Cortex of kidney (tissue), 1 donor: Measurements from ENCODE around the gene C5orf47.

Experiments
- DNase-seq: peaks from one replicate; lab custom pipeline; 2025; lab: John Stamatoyannopoulos, UW

Gene C5orf47, protein sequence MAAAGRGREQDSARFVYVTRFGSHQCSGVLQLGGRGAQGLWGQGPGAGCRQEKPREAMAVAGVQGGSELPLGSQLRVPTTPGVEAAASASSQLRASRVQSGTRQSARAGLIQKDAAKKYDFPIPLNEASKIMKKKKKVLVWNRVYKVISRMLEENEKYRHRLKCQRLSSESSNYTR

DNA sequence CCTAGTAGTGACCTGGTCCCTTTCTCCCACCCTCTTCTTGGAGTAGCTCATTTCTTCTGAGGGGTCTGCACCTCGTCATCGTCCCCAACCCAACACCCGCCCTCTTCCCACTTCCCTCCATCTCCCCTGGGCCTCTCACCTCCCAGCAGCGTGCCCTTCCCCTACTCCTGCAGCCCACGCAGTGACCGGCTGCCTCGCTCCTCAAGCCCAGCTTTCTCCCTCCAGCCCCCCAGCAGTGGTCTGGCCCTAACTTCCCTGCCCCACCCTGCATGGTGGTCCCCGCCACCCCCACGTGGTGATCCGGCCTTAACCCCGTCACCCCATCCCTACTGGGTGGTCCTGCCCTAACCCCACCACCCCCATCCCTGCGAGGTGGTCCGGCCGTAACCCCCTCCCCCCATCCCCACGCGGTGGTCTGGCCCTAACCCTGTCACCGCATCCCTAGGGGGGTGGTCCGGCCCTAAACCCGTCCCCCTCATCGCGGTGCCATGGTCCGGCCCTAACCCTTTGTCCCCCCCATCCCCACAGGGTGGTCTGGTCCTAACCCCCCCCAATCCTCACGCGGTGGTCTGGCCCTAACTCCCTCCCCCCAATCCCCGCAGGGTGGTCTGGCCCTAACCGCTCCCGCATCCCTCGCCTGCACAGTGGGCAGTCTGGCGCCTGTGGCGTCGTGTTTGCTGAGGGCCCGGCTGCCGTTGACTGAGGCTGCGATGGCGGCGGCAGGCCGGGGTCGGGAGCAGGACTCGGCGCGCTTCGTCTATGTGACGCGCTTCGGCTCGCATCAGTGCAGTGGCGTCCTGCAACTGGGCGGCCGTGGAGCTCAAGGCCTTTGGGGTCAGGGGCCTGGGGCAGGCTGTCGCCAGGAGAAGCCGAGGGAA is at the start of gene C5orf47:
C5orf47 (plus strand) TSS at position 617 of the 878 bp plus-strand sequence; CDS start at position 711, 94 bp downstream.
- no peak for DNase-seq

DNA sequence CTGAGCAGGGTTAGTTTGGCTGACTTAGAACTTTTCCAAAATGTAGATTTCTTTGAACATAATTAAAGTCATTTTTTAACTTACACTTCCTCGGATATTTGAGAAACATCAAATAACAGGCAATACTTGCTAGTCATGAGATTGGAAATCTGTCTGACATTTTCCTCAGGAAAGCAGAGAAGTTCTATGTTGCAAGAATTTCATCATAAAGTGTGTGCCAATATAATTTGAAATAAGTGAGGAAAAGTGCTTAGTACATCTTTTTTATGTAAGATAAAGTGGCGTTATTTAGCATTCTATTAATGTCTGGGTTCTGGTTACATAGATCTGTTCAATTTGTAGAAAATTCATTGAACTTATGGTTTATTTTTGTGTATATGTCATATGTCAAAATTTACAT is 48.7 kb upstream of the C5orf47 start:
- DNase-seq = no peak

DNA sequence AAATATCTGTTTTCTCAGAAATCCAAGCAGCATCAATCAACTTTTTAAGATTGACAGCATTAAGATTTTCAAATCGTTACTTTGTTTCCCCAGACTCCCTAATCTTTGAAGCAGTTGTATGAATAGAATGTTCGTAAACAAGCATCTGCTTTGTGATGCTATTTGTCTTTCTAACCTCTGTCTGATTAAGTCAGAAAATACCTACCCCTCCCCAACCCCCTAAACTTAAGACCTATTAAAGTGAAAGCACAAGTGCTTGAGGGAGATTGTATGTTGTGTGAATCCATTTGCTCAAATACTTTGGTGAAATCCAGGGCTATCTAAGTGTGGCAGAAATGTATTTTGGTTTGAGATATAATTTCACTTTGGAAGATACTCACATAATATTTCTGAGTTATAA is 47.9 kb upstream of the C5orf47 start:
- DNase-seq = no peak

DNA sequence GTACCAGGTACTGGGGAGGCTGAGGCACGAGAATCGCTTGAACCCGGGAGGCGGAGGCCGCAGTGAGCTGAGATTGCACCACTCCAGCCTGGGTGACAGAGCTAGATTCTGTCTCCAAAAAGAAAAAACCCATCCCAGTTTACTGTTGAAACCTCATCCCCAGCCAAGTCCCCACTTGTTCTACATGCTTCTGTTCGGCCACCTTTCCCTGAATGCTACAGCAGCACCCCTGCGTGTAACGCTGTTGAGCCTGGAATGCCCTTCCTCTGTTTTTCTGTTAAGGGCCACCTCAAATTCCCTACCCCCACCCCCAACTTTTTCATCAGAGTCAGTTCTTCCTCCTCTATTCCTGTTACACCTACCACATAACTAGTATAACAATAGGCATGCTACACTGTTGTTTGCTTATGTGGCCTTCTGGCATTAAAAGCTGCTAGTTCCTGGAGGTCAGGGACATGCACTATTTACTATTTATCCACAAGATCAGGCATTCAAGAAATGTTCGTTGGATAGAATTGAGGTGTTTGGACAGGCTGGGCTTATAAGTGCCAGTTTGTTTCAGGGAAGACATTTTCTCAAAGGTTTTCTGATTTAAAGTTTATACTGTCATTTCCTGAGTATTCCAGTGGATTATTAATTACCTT is 47.1 kb upstream of the C5orf47 start:
- DNase-seq = no peak

DNA sequence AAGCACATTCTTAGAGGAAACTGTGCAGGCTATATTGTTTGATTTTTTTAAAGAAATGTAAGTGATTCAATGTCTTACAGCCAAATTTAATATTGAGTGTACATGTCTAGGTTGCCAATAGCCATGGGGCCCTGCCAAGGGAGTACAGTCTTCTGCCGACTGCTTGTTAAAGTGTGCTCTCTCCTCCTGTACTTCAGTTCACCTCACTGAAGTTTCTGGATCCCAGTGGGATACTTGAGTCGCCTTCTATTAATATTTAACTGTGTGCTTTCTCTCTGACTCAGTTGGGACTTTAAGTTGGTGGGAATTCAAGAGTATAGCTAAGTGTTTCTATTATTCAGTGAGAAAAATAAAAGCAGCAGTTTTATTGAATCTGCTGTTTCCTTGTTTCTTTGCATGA is 44.5 kb upstream of the C5orf47 start:
- no peak for DNase-seq

DNA sequence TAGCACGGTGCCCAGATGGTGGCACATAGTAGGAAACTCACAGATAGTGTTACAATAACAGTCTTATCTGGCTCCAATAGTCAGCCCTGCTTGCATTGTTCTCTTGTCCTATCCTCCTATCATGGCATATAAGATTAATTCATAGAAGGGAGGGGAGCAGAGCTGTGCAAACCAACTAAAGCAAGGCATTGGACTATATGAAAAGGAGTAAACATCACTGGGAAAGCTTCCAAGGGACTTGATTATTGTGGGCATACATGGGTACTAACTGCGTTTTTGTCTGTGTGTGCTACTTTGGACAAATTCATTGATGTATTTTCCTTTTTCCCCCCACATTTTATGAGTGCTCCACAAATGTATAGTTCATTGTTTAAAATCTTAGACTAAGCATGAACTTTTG is 43.8 kb upstream of the C5orf47 start:
- no peak for DNase-seq

DNA sequence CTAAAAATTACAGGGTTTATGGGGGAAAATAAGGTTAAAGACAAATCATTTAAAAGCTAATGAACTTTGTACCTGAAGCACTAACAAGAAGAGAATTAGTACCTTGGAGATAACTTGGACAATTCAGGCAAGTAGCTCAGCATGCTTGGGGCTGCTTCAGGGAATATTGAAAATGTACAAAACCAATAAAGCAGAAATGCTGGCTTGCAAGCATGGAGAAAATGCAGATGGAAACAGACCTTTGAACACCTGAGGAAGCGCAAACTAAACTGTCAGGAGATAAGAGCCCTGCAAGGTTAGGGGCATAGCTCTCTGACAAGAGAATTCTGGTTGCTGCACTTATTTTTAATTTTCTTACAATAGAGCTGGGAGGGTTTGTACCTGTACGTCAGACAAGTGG is 42.6 kb upstream of the C5orf47 start:
- no peak for DNase-seq

DNA sequence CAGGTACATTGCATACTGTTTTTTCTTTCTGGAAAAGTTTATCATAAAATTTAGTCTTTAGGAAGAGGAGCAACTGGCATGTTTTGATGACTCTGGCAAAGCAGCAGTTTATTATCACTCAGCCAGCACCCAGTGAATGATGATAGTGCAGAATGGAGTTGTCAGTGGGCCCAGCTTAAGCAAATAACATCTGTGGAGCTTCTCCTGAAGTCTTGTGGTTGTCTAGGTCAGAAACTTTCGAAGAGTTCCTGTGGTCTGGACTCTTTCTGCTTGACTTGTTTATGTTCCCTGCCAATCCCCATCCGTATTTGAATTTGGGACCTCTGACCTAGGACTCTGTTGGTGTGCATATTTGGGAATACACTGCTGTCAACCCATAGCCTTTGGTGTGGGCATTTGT is 38.1 kb upstream of the C5orf47 start:
- no peak for DNase-seq

DNA sequence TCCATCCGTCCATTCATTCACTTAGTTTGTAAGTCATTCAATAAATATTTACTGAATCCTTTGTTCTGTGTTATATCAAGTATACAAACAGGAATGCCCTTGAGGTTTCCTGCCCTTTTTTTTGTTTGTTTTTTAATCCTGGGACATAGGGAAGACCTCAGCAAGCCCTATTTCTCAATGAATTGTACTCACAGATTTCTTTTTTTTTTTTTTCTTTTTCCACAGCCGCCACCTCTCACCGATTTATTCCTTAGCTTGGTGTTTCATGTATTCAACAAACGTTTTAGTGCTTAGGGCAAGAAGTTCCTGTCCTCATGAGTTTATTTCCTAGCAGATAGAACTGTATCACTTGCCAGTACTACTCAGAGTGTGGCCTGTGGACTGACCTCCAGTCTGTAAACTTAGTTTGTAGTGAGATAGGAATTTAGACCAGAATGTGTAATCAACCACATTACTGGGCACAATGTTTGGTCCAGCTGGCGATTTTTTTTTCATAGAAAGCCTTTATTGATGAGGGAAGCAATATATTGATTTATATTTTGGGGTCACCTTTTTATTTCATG is 35.4 kb upstream of the C5orf47 start:
- DNase-seq = no peak

DNA sequence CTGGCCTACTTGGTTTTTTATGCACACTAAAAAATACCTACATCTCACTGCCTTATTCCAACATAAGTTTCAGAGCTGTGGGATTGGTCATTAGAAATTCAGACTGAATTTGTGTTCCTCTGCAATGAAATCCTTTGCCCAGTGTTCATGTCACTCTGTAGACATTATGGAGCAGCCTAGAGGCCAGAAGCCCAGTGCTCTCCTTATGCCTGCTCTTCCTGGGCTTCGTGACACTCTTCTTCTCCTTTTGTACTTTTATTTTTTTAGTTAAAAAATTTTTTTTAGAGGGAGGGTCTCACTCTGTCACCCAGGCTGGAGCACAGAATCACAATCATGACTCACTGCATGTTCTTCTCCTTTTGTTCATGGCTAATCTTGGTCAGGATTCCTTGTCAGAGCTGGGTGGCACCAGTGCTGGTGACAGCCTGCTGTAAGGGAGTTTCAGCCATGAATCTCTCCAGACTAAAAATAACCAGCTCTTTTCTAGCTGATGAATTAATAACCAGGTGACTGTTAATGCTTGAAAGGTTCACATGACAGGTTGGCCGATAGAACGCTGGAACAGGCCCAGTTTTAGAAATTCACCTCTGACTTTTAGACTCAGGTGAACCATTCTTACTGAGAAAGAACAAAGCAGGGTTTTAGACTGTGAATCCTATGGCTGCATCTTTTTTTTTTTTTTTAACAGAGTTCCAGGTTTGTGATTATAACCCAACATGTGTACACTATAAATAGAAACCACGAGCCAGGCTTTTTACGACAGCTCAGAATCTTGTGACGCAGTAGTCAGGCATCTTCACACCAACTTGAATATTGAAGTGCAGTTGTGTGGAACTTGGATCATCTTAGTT is 34.1 kb upstream of the C5orf47 start:
- DNase-seq = no peak

DNA sequence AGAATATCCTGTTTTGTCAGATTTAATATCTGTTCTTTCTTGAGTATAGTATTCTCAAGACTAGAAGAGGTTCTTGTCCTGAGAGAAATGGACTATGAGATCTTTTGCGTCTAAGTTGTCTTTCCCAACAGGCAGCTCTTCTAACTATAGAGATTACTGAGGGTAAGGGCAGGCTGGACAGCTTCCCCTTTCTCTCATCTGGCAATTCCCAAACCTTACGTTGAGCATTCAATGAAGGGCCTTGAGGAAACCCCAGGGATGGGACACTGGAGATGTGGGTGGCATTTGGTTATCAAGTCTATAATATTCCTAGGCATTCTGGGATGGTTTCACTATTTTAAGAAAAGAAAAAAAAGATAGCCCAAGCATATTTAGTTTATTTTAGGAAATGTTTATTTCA is 28.0 kb upstream of the C5orf47 start:
- DNase-seq = no peak

DNA sequence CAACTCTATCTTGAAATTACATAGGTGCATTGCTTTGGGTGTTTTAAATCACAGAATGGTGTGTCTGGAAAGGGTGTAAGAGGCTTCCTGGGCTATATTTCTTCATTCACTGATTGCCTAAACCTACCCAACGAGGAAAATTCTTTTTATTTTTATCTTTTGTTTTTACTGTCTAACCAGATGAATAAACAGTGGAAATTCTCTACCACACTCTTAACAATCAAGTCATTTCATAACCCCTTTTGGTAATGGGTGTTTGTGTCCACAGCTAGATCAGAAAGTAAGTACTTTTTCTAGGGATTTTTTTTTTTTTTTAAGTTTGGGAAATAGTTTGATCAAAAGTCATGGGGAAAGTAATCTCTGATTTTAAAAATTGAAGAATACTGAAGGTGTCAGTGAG is 27.6 kb upstream of the C5orf47 start:
- no peak for DNase-seq

DNA sequence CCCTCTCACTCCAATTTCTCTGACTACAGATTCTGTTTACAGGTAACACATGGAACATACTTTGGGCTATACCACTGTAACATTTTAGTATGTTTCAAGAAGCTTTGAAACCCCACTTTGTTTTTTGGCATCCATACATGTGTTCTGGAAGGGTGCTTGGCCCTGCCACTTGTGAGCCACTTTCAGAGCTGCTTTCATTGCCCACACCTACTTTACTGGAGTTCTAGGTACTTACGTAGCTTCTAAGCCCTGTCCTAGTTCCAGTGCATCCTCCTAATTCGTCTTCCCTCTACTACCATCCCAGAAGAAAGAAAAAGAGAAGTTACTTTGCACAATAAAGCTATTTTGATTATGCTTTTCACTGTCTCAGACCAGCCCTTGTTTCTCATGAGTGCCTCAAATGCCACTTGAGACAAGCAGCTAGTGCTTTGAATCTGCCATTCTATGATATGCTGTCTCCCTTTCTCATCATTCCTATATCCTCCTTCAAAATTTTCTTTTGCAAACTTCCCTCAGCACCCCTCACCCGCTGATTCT is 26.5 kb upstream of the C5orf47 start:
- no peak for DNase-seq

DNA sequence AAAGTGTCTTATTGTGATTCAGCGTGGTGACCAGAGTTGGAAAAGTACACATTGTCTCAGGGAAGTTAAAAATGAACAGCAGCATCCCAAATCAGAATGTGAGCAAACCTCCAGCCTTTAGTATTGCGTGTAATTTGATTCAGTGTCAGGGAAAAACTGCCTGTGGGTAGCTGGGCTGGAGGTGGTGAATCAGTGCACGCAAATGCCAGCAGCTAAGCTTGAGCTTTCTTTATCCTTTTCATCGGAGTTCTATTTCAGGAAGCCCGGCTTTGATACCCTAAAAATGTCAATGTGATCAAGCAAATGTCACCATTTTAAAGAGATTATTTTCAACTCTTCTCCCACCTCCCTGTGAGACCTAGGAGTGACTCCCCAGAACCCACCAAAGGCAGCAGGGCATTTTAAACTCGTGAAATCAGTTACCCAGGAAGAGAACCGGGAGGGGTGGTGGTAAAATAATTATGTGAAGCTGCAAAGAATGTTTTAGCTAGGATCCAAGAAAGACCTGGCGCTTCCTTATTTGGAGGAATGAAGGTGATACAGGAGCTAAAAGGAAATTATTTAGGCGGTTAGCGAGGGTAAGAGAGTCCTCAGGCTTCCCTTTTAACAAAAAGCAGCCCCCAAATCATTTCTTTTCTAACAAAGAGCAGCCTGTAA is 25.7 kb upstream of the C5orf47 start:
- DNase-seq = no peak

DNA sequence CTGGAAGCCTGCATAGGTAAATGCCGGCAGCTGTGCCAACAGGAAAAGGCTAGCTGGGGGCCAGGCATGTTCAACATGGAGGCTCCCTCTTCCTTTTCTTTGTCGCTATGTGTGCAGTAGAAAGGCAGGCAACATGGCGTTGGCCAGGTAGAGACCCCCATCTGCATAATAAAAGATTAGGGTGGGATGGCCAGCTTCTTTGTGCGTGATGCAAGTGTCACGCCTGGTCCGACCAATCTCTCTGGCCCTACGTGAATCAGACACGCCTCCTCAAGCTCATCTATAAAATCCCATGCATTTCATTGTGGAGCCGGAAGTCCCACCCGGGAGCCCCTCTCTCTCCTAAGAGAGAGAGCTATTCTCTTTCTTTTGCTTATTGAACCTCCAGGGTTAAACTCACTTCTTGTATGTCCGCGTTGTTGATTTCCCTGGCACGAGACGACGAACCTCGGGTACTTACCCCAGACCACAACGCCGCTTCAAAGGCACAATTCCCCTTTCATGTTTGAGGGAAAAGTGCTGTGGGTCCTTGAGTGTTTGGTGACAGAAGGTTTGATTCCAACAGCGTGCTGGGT is 25.0 kb upstream of the C5orf47 start:
- no peak for DNase-seq

DNA sequence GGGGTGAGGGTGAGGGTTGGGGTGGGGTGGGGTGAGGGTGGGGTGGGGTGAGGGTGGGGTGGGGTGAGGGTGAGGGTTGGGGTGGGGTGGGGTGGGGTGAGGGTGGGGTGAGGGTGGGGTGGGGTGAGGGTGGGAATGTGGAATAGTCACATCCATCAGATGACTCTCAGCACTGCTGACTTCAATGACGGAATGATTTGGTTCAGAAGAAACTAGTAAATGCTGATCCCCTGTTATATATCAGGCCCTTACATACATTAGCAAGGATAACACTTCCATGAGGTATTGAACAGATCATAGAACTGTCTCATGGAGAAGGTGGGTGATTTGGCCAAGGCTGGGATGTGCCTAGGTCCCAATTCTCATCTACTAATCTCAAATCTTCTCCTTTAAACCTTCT is 24.5 kb upstream of the C5orf47 start:
- DNase-seq = no peak

DNA sequence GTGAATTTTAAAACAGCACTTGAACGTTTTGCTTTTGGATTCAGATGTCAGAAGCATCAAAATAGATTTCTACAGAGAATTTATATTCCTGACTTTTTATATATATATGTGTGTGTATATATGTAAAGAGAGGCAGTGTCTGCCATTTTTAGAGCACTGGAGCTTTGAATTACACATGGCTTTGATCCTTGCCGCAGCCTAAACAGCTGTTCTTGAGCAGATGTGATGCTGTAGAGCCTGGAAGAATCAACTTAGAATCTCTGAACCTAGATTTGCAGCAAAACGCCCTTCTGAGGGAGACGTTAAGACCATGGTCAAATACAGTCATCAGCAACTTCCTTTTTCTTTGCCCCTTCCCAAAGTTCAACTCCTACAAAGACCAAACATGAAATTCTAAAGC is 21.7 kb upstream of the C5orf47 start:
- DNase-seq = no peak

DNA sequence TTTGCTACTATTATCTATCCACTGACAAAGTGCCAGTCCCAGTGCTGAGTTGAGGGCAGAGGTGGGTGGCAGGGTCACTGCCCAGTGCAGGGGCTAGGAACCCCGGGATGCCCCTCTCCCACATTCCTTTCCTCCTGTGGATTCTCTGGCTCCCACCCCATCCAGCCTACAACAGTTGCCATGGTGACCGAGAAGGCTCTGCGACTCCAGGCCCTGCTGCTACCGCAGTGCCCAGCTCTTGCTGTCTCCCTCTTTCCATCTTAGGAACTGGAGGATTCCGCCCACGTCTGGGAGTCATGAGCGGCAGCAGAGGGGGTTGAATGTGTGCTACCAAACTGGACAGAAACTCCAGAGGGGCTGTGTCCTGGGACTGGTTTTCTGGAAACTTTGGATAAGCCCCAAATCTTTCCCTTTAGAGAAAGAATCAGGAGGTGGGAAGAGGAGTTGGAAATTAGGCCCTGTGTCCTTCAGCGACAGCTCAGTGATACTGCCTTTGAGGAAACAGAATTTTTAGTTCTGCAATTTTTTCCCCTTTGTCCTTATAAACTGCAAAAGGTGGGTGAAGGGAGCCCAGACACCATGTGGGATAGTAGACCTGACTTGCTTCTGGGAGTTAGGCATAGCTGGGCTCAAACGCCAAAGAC is 20.7 kb upstream of the C5orf47 start:
- DNase-seq = no peak

DNA sequence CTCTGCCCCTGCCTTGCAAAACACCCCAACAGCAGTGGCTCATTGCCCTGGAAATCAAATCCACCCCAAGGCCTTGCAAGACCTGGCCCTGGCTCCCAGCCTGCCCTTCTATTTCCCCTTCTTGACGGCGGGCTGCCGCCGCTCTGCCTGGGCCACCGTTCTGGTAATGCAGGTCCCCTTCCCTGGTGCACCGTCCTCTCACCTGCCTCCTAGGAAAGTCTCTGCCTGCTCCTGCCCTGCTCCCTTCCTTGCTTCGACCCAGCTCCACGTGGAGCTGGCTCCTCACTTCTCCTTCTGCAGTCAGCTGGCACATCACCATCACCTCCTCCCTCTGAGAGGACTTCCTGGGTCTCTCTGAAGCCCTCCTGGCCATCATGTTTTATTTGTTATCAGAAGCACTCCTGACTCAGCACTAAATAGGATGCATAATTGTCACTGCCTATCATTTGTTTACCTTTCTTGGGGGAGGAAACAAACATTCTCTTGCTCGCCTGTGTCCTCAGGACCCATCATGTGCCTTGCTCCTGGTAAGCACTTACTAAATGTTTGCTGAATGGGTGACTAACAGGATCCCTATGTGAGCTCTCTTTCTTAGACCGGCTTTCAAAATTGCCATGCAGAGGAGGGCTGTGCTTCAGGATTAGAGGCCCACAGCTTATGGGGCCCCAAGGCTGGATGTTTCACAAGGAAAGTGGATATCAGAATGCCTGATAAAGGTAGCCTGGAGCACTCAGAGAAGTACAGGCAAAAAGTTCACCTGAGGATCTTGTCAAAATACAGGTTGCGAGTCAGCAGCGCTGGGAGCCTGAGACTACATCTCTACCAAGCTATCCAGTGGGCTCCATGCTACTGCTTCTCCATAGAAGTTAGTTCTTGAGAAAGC is 19.6 kb upstream of the C5orf47 start:
- no peak for DNase-seq
